MCF 10A (cell line): ENCODE data around the gene FOXO6. TPM values are rescaled to one million over a fixed set of nuclear protein-coding genes. Genes with fewer than 3 reads are reported as not detected.

Experiments
- BruUV-seq: library from RNA; stranded (reverse); fragments of 400-500 nt; replicated peaks from 2 replicates; lab custom pipeline; 2021; lab: Mats Ljungman, UMichigan
- CTCF ChIA-PET: fragments of 300-600 bp; sonication (Branson Sonifier 250); formaldehyde crosslinking; extraction: SDS; loops from one replicate; lab custom pipeline; 2021; ENCODE audit warnings: antibody characterized with exemption, inconsistent platforms; lab: Yijun Ruan, JAX
- POLR2A ChIA-PET: fragments of 300-600, 350-650 bp; sonication (Branson Sonifier 250); formaldehyde crosslinking; extraction: SDS; loops from one replicate; lab custom pipeline; 2020; ENCODE audit warnings: antibody characterized with exemption, inconsistent platforms; lab: Yijun Ruan, JAX
- DNase-seq: peaks from one replicate; pipeline ENCODE4 v3.0.0-alpha.2; 2018; ENCODE audit not compliant: unreplicated experiment
- H3K27ac Mint-ChIP-seq: one replicate; pipeline ENCODE4 v1.8.0; 2022; ENCODE audit warnings: mild to moderate bottlenecking, low read depth, mixed read lengths; ENCODE audit not compliant: unreplicated experiment
- H3K27me3 Mint-ChIP-seq: one replicate; pipeline ENCODE4 v1.8.0; 2022; ENCODE audit warnings: mixed read lengths; ENCODE audit not compliant: insufficient read depth, unreplicated experiment
- H3K36me3 Mint-ChIP-seq: one replicate; pipeline ENCODE4 v1.8.0; 2022; ENCODE audit warnings: mild to moderate bottlenecking, moderate library complexity, mixed read lengths; ENCODE audit not compliant: insufficient read depth, unreplicated experiment
- H3K4me1 Mint-ChIP-seq: one replicate; pipeline ENCODE4 v1.8.0; 2022; ENCODE audit warnings: mixed read lengths; ENCODE audit not compliant: insufficient read depth, unreplicated experiment
- H3K4me3 Mint-ChIP-seq: one replicate; pipeline ENCODE4 v1.8.0; 2022; ENCODE audit warnings: mild to moderate bottlenecking, moderate library complexity, mixed read lengths; ENCODE audit not compliant: unreplicated experiment
- H3K9me3 Mint-ChIP-seq: one replicate; pipeline ENCODE4 v1.8.0; 2022; ENCODE audit warnings: mixed read lengths; ENCODE audit not compliant: unreplicated experiment
- CTCF ChIP-seq: fragments of 200-600 bp; IDR thresholded peaks from one replicate; pipeline ENCODE4 v1.8.0; 2022; ENCODE audit warnings: antibody characterized with exemption, mild to moderate bottlenecking; ENCODE audit not compliant: unreplicated experiment
- intact Hi-C: fragments of 100-400 bp; cut with micrococcal nuclease; formaldehyde crosslinking; loops from 2 replicates; pipeline ENCODE4 v1.14.1; 2022
- total RNA-seq: library from RNA; stranded (reverse); gene quantifications from 2 replicates; pipeline ENCODE4 v1.2.3, GENCODE V29; 2022

The FOXO6 gene
- total RNA-seq, 1 experiment from 2014 or later: 0.28 TPM

- H3K27ac Mint-ChIP-seq: no peak overlapping the region
- peaks cover 15% of the 10 kb centered on the region for H3K27me3 Mint-ChIP-seq
- no TSS peak for BruUV-seq
- peak; percentile 27 for DNase-seq
- H3K4me1 Mint-ChIP-seq: peaks cover 33% of the 10 kb centered on the region
- POLR2A ChIA-PET: interaction anchor here (0.7 to 2.8 kb wide), 4 partner anchors 9 to 1627 kb away, joined by 3 to 16 read pairs (median 4); no protein-coding TSS in a partner anchor
- peaks cover 5% of the 10 kb centered on the region for H3K36me3 Mint-ChIP-seq
- H3K9me3 Mint-ChIP-seq: no peaks in the 10 kb centered on the region
- intact Hi-C loops: no loop called here
- no peak for TF ChIP-seq CTCF
- CTCF ChIA-PET: interaction anchor here (0.6 to 2.1 kb wide), 10 partner anchors 18 to 967 kb away, joined by 3 to 9 read pairs (median 3); no protein-coding TSS in a partner anchor
- H3K4me3 Mint-ChIP-seq: peak overlapping the region; percentile 28
These were observed 1.0 kb upstream of the FOXO6 start for GRCh38 chr1:41360074-41360785.

GRCh38 chr1:41361495-41362356, 492 bp downstream of the FOXO6 start:
- CTCF ChIA-PET: interaction anchor here (0.7 to 2.1 kb wide), 4 partner anchors 20 to 114 kb away, joined by 3 to 9 read pairs (median 4); no protein-coding TSS in a partner anchor
- no TSS peak for BruUV-seq
- H3K4me3 Mint-ChIP-seq: no peak overlapping the region
- intact Hi-C loops: loop anchor here (1.0 kb wide), 1 partner anchor 56 kb away; no protein-coding TSS in a partner anchor
- DNase-seq: no peak
- POLR2A ChIA-PET: interaction anchor here (0.7 to 1.4 kb wide), 3 partner anchors 10 to 85 kb away, joined by 3 to 4 read pairs (median 4); no protein-coding TSS in a partner anchor
- peaks cover 5% of the 10 kb centered on the region for H3K36me3 Mint-ChIP-seq
- H3K27ac Mint-ChIP-seq: no peak overlapping the region
- H3K4me1 Mint-ChIP-seq: peaks cover 35% of the 10 kb centered on the region
- no peak for TF ChIP-seq CTCF
- peaks cover 15% of the 10 kb centered on the region for H3K27me3 Mint-ChIP-seq
- H3K9me3 Mint-ChIP-seq: no peaks in the 10 kb centered on the region

GRCh38 chr1:41362357-41362721, 1.1 kb downstream of the FOXO6 start:
- no peak overlapping the region for H3K4me3 Mint-ChIP-seq
- no TSS peak for BruUV-seq
- H3K27me3 Mint-ChIP-seq: peaks cover 16% of the 10 kb centered on the region
- H3K27ac Mint-ChIP-seq: no peak overlapping the region
- no peak for DNase-seq
- no peak for TF ChIP-seq CTCF
- H3K9me3 Mint-ChIP-seq: no peaks in the 10 kb centered on the region
- H3K36me3 Mint-ChIP-seq: peaks cover 5% of the 10 kb centered on the region
- CTCF ChIA-PET: interaction anchor here (0.5 to 0.7 kb wide), 3 partner anchors 113 to 864 kb away, joined by 3 to 4 read pairs (median 3); no protein-coding TSS in a partner anchor
- POLR2A ChIA-PET: interaction anchor here (0.7 kb wide), 1 partner anchor 84 kb away, joined by 3 read pairs; no protein-coding TSS in a partner anchor
- intact Hi-C loops: no loop called here
- peaks cover 35% of the 10 kb centered on the region for H3K4me1 Mint-ChIP-seq
